Measurements from ENCODE around the gene HBA2.
"Not testable (repeated sequence)": the region's sequence is repeated elsewhere in the genome, so short reads cannot be mapped to it uniquely, and the experiment has no call there.

The HBA2 gene

DNA sequence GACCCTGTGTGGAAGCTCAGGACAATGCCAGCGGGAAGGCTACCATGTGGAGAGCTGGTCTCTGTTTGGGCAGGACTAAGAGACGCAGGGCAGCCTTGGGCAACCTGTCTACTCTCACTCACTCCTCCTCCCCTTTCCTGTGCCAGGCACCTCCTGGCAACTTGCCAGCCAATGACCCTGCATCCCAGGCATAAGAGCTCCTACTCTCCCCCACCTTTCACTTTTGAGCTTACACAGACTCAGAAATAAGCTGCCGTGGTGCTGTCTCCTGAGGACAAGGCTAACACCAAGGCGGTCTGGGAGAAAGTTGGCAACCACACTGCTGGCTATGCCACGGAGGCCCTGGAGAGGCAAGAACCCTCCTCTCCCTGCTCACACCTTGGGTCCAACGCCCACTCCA is 4.3 kb upstream of the HBA2 start:
- H3K27ac ChIP-seq (ENCODE audit: low read depth, low read length) = no peak overlapping the region
- H3K23ac ChIP-seq (ENCODE audit: low read length) = no peak overlapping the region
- H3K4me3 ChIP-seq (ENCODE audit: low read length) = no peak overlapping the region
- H3K9ac ChIP-seq (ENCODE audit: low read length) = no peak overlapping the region
- H3K36me3 ChIP-seq (ENCODE audit: control insufficient read depth, insufficient read depth, low read length) = no peaks in the 10 kb centered on the region
- H3K4ac ChIP-seq (ENCODE audit: low read depth, low read length) = no peak overlapping the region
- H3K27me3 ChIP-seq (ENCODE audit: insufficient read depth, low read length, poor library complexity) = peaks cover 40% of the 10 kb centered on the region
- no peak overlapping the region for H3K18ac ChIP-seq (ENCODE audit: low read length)
- no peaks in the 10 kb centered on the region for H3K79me2 ChIP-seq (ENCODE audit: control insufficient read depth, insufficient read depth, low read length)
- no peak overlapping the region for H2BK15ac ChIP-seq (replicated peaks; ENCODE audit: low read depth)
- no peak overlapping the region for H3K4me2 ChIP-seq (ENCODE audit: low read length)
- no peak overlapping the region for H4K8ac ChIP-seq (ENCODE audit: low read depth, low read length)
- DNase-seq = no peak
- H3K56ac ChIP-seq (ENCODE audit: low read length) = no peak overlapping the region
- H2BK120ac ChIP-seq (ENCODE audit: low read depth, low read length) = no peak overlapping the region
- no peaks in the 10 kb centered on the region for H3K4me1 ChIP-seq (ENCODE audit: control insufficient read depth, low read depth, low read length)
- H4K5ac ChIP-seq (ENCODE audit: low read length) = no peak overlapping the region
- WGBS (ENCODE audit: extremely low coverage, insufficient coverage, low lambda C conversion rate) = no CpG with 5 or more reads among the region's 6 CpGs
- no peak overlapping the region for H2BK5ac ChIP-seq (ENCODE audit: low read length)
- H2AK5ac ChIP-seq (ENCODE audit: low read length) = no peak overlapping the region
- H3K79me1 ChIP-seq (ENCODE audit: low read length) = no peaks in the 10 kb centered on the region

DNA sequence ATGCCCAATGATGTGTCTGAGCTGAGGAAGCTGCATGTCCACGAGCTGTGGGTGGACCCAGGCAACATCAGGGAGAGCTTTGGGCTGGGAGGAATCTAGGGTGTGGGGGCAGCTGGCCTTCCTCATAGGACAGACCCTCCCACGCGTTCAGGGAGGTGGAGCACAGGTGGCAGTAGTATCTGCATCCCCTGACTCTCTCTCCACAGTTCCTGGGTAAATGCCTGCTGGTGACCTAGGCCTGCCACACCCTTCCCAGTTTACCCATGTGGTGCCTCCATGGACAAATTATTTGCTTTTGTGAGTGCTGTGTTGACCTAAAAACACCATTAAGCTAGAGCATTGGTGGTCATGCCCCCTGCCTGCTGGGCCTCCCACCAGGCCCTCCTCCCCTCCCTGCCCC is 3.7 kb upstream of the HBA2 start:
- H2BK15ac ChIP-seq (replicated peaks; ENCODE audit: low read depth) = no peak overlapping the region
- no CpG with 5 or more reads among the region's 3 CpGs for WGBS (ENCODE audit: extremely low coverage, insufficient coverage, low lambda C conversion rate)

DNA sequence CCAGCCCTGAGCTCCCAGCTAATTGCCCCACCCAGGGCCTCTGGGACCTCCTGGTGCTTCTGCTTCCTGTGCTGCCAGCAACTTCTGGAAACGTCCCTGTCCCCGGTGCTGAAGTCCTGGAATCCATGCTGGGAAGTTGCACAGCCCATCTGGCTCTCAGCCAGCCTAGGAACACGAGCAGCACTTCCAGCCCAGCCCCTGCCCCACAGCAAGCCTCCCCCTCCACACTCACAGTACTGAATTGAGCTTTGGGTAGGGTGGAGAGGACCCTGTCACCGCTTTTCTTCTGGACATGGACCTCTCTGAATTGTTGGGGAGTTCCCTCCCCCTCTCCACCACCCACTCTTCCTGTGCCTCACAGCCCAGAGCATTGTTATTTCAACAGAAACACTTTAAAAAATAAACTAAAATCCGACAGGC is 2.6 kb upstream of the HBA2 start:
- H3K4me1 ChIP-seq (ENCODE audit: control insufficient read depth, low read depth, low read length); H4K5ac ChIP-seq (ENCODE audit: low read length); H2AK5ac ChIP-seq (ENCODE audit: low read length); H3K23ac ChIP-seq (ENCODE audit: low read length); H3K9ac ChIP-seq (ENCODE audit: low read length); H3K4me3 ChIP-seq (ENCODE audit: low read length); H2BK5ac ChIP-seq (ENCODE audit: low read length); H4K8ac ChIP-seq (ENCODE audit: low read depth, low read length); H3K79me2 ChIP-seq (ENCODE audit: control insufficient read depth, insufficient read depth, low read length); H3K27ac ChIP-seq (ENCODE audit: low read depth, low read length); H3K4me2 ChIP-seq (ENCODE audit: low read length); H3K36me3 ChIP-seq (ENCODE audit: control insufficient read depth, insufficient read depth, low read length); H2BK15ac ChIP-seq (replicated peaks; ENCODE audit: low read depth); H2BK120ac ChIP-seq (ENCODE audit: low read depth, low read length); H3K56ac ChIP-seq (ENCODE audit: low read length); H3K18ac ChIP-seq (ENCODE audit: low read length); H3K79me1 ChIP-seq (ENCODE audit: low read length); H3K4ac ChIP-seq (ENCODE audit: low read depth, low read length): not testable (repeated sequence)
- WGBS (ENCODE audit: extremely low coverage, insufficient coverage, low lambda C conversion rate) = no CpG with 5 or more reads among the region's 5 CpGs
- peak; percentile 34 for DNase-seq
- peaks cover 47% of the 10 kb centered on the region for H3K27me3 ChIP-seq (ENCODE audit: insufficient read depth, low read length, poor library complexity)

More for the DNA sequence above, 3.7 kb upstream of the HBA2 start:
- H2BK120ac ChIP-seq (ENCODE audit: low read depth, low read length) = no peak overlapping the region
- H3K4ac ChIP-seq (ENCODE audit: low read depth, low read length) = no peak overlapping the region
- H3K4me2 ChIP-seq (ENCODE audit: low read length) = no peak overlapping the region
- no peak overlapping the region for H3K4me3 ChIP-seq (ENCODE audit: low read length)
- H3K56ac ChIP-seq (ENCODE audit: low read length) = no peak overlapping the region
- no peaks in the 10 kb centered on the region for H3K79me1 ChIP-seq (ENCODE audit: low read length)
- H3K79me2 ChIP-seq (ENCODE audit: control insufficient read depth, insufficient read depth, low read length) = no peaks in the 10 kb centered on the region
- no peaks in the 10 kb centered on the region for H3K36me3 ChIP-seq (ENCODE audit: control insufficient read depth, insufficient read depth, low read length)
- H3K27ac ChIP-seq (ENCODE audit: low read depth, low read length) = no peak overlapping the region
- no peak overlapping the region for H4K5ac ChIP-seq (ENCODE audit: low read length)
- H3K9ac ChIP-seq (ENCODE audit: low read length) = no peak overlapping the region
- no peak overlapping the region for H3K18ac ChIP-seq (ENCODE audit: low read length)
- no peaks in the 10 kb centered on the region for H3K4me1 ChIP-seq (ENCODE audit: control insufficient read depth, low read depth, low read length)
- H2BK5ac ChIP-seq (ENCODE audit: low read length) = no peak overlapping the region
- no peak overlapping the region for H3K23ac ChIP-seq (ENCODE audit: low read length)
- H2AK5ac ChIP-seq (ENCODE audit: low read length) = no peak overlapping the region
- H4K8ac ChIP-seq (ENCODE audit: low read depth, low read length) = no peak overlapping the region
- peaks cover 40% of the 10 kb centered on the region for H3K27me3 ChIP-seq (ENCODE audit: insufficient read depth, low read length, poor library complexity)
- no peak for DNase-seq

DNA sequence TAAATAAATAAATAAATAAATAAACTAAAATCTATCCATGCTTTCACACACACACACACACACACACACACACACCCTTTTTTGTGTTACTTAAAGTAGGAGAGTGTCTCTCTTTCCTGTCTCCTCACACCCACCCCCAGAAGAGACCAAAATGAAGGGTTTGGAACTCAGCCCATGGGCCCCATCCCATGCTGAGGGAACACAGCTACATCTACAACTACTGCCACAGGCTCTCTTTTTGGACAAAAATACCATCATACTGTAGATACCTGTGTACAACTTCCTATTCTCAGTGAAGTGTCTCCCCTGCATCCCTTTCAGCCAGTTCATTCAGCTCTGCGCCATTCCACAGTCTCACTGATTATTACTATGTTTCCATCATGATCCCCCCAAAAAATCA is 1.9 kb upstream of the HBA2 start:
- Histone ChIP-seq H3K4me1 (ENCODE audit: control insufficient read depth, low read depth, low read length) (no peaks in the 10 kb centered on the region), H3K23ac (ENCODE audit: low read length) (no peak overlapping the region), H3K27me3 (ENCODE audit: insufficient read depth, low read length, poor library complexity) (peaks cover 46% of the 10 kb centered on the region), H4K8ac (ENCODE audit: low read depth, low read length) (no peak overlapping the region), H2AK5ac (ENCODE audit: low read length) (no peak overlapping the region), H2BK5ac (ENCODE audit: low read length) (no peak overlapping the region), H2BK15ac (replicated peaks; ENCODE audit: low read depth) (no peak overlapping the region), H4K5ac (ENCODE audit: low read length) (no peak overlapping the region), H3K56ac (ENCODE audit: low read length) (no peak overlapping the region), H3K4me3 (ENCODE audit: low read length) (no peak overlapping the region), H3K79me1 (ENCODE audit: low read length) (no peaks in the 10 kb centered on the region), H3K4ac (ENCODE audit: low read depth, low read length) (no peak overlapping the region), H3K18ac (ENCODE audit: low read length) (no peak overlapping the region), H2BK120ac (ENCODE audit: low read depth, low read length) (no peak overlapping the region), H3K36me3 (ENCODE audit: control insufficient read depth, insufficient read depth, low read length) (no peaks in the 10 kb centered on the region), H3K4me2 (ENCODE audit: low read length) (no peak overlapping the region), H3K79me2 (ENCODE audit: control insufficient read depth, insufficient read depth, low read length) (no peaks in the 10 kb centered on the region), H3K9ac (ENCODE audit: low read length) (no peak overlapping the region), H3K27ac (ENCODE audit: low read depth, low read length) (no peak overlapping the region)
- DNase-seq = no peak
- no CpG with 5 or more reads among the region's 1 CpG for whole genome bisulfite sequencing (ENCODE audit: extremely low coverage, insufficient coverage, low lambda C conversion rate)

DNA sequence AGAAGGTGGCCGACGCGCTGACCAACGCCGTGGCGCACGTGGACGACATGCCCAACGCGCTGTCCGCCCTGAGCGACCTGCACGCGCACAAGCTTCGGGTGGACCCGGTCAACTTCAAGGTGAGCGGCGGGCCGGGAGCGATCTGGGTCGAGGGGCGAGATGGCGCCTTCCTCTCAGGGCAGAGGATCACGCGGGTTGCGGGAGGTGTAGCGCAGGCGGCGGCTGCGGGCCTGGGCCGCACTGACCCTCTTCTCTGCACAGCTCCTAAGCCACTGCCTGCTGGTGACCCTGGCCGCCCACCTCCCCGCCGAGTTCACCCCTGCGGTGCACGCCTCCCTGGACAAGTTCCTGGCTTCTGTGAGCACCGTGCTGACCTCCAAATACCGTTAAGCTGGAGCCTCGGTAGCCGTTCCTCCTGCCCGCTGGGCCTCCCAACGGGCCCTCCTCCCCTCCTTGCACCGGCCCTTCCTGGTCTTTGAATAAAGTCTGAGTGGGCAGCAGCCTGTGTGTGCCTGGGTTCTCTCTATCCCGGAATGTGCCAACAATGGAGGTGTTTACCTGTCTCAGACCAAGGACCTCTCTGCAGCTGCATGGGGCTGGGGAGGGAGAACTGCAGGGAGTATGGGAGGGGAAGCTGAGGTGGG is 657 bp downstream of the HBA2 start:
- not testable (repeated sequence) for H3K23ac ChIP-seq (ENCODE audit: low read length); H4K8ac ChIP-seq (ENCODE audit: low read depth, low read length); H2BK15ac ChIP-seq (replicated peaks; ENCODE audit: low read depth); H3K36me3 ChIP-seq (ENCODE audit: control insufficient read depth, insufficient read depth, low read length); H3K56ac ChIP-seq (ENCODE audit: low read length); DNase-seq; H3K4me3 ChIP-seq (ENCODE audit: low read length); H3K4me2 ChIP-seq (ENCODE audit: low read length); H3K18ac ChIP-seq (ENCODE audit: low read length); H4K5ac ChIP-seq (ENCODE audit: low read length); H3K4me1 ChIP-seq (ENCODE audit: control insufficient read depth, low read depth, low read length); H3K79me1 ChIP-seq (ENCODE audit: low read length); H2BK120ac ChIP-seq (ENCODE audit: low read depth, low read length); H3K79me2 ChIP-seq (ENCODE audit: control insufficient read depth, insufficient read depth, low read length); H3K9ac ChIP-seq (ENCODE audit: low read length); H2BK5ac ChIP-seq (ENCODE audit: low read length); H3K4ac ChIP-seq (ENCODE audit: low read depth, low read length); H2AK5ac ChIP-seq (ENCODE audit: low read length); H3K27ac ChIP-seq (ENCODE audit: low read depth, low read length)
- no CpG with 5 or more reads among the region's 44 CpGs for WGBS (ENCODE audit: extremely low coverage, insufficient coverage, low lambda C conversion rate)
- peaks cover 35% of the 10 kb centered on the region for H3K27me3 ChIP-seq (ENCODE audit: insufficient read depth, low read length, poor library complexity)
